Measurements from ENCODE around the gene KHK.
A peak's percentile ranks its signal among the peaks of the same experiment; 100 is the strongest.

The KHK gene

DNA sequence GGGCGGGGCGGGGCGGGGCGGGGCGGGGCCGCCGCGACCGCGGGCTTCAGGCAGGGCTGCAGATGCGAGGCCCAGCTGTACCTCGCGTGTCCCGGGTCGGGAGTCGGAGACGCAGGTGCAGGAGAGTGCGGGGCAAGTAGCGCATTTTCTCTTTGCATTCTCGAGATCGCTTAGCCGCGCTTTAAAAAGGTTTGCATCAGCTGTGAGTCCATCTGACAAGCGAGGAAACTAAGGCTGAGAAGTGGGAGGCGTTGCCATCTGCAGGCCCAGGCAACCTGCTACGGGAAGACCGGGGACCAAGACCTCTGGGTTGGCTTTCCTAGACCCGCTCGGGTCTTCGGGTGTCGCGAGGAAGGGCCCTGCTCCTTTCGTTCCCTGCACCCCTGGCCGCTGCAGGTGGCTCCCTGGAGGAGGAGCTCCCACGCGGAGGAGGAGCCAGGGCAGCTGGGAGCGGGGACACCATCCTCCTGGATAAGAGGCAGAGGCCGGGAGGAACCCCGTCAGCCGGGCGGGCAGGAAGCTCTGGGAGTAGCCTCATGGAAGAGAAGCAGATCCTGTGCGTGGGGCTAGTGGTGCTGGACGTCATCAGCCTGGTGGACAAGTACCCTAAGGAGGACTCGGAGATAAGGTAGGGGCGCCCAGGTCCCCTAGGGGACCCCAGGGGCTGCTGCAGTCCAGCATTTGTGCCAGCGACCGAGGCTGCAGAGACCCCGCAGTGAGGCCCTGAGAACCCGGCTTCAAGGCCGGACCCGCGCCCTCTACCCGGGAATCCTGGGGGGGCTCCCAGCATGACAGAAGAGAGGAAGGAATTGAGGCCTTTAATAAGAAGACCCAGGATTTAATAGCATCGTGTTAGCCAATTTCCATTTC is at the start of gene KHK:
Gene KHK, plus strand, starts transcription at position 49 of the 870 bp plus-strand sequence. Its CDS starts 488 bp downstream, at position 537.
- Mint-ChIP-seq H3K27ac (peak within 1 kb of the TSS; percentile 89), H3K9me3 (no peaks in the 10 kb centered on the region), H3K27me3 (peaks cover 2% of the 10 kb centered on the region), H3K4me1 (ENCODE audit: low read depth) (peaks cover 42% of the 10 kb centered on the region), H3K36me3 (ENCODE audit: low read depth) (no peaks in the 10 kb centered on the region), H3K4me3 (peak within 1 kb of the TSS; percentile 87)
- intact Hi-C loops (cut with micrococcal nuclease) = loop anchor here (5.0 kb wide), 1 partner anchor 125 kb away; the partner anchor contains the start of genes ATRAID and SLC5A6

DNA sequence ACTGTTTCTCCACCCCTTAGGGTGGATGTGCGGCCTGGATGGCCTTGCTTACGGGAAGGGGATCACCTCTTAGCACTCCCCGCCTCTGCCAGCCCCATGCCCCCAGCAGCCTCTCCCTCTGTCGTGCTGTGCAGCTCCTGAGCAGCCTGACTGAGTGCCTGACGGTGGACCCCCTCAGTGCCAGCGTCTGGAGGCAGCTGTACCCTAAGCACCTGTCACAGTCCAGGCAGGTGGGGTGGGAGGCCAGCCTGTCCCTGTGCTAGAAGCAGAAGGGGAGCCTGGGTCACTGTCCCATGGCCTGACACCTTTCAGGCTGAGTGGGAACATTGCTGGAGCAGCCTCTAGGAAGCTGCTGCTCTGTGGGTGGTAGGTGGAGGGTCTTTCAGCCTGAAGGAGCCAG is 48.6 kb upstream of the KHK start:
- H3K4me3 Mint-ChIP-seq = no peak overlapping the region
- H3K36me3 Mint-ChIP-seq (ENCODE audit: low read depth) = peaks cover 95% of the 10 kb centered on the region
- no peak overlapping the region for H3K27ac Mint-ChIP-seq
- peaks cover 36% of the 10 kb centered on the region for H3K4me1 Mint-ChIP-seq (ENCODE audit: low read depth)
- H3K9me3 Mint-ChIP-seq = no peaks in the 10 kb centered on the region
- no peaks in the 10 kb centered on the region for H3K27me3 Mint-ChIP-seq
- intact Hi-C loops (cut with micrococcal nuclease) = no loop called here

DNA sequence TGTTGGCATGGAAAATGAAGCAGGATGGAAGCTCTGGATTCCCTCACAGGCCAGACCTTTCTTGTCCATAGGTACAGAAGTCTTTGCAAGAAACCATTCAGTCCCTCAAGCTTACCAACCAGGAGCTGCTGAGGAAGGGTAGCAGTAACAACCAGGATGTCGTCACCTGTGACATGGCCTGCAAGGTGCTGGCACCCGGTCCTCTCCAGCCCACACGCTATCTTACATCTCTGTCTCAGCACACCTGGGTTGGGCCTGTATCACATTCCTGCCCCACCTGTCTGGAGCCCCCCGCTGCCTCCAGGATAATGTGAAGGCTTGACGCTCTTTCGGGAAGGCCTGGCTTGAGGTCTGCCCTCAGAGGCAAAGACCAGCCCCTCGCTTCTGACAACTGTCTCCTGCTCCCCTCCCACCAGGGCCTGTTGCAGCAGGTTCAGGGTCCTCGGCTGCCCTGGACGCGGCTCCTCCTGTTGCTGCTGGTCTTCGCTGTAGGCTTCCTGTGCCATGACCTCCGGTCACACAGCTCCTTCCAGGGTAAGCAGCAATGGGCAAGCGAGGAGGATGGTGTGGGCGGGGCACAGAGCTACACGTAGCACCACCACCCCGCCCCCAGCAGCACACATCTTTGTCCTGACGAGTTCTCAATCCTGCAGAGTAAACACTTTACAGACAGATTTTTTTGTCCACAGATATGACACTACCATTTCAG is 47.8 kb upstream of the KHK start:
- Mint-ChIP-seq H3K4me3 (no peak overlapping the region), H3K4me1 (ENCODE audit: low read depth) (peaks cover 32% of the 10 kb centered on the region), H3K27me3 (no peaks in the 10 kb centered on the region), H3K27ac (no peak overlapping the region), H3K9me3 (no peaks in the 10 kb centered on the region), H3K36me3 (ENCODE audit: low read depth) (peaks cover 90% of the 10 kb centered on the region)
- intact Hi-C loops (cut with micrococcal nuclease) = no loop called here

DNA sequence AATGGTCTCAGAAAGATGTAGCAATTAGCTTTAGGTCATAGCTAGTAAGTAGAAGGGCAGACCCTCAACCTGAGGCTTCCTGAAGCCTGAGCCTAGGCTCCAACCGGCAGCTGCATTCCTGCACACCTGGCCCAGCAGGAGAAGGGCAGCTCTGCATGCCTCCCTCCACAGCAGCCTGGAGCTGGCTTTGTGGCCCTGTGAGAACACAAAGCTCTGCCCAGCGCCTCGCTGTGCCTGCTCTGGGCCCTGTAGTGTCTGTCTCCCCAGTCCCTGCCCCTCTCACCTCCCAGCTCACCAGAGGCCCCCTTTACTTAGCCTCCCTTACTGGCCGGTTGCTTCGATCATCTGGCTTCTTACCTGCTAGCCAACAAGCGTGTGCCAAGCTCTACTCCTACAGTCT is 47.1 kb upstream of the KHK start:
- H3K36me3 Mint-ChIP-seq (ENCODE audit: low read depth) = peaks cover 84% of the 10 kb centered on the region

DNA sequence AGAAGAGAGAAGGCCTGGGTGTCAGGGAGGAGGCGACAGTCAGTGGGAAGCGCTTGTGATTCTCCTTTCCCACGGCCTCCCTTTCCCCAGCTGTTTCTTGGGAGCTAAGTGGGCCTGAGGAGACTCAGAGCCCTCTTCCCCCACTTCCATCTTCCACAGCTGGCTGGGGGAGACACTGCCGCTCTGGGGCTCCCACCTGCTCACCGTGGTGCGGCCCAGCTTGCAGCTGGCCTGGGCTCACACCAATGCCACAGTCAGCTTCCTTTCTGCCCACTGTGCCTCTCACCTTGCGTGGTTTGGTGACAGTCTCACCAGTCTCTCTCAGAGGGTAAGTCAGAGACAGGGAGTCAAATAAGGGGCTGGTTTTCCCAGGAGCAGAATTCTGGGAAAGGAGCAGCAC is 46.7 kb upstream of the KHK start:
- peaks cover 81% of the 10 kb centered on the region for H3K36me3 Mint-ChIP-seq (ENCODE audit: low read depth)
- intact Hi-C loops (cut with micrococcal nuclease) = no loop called here
- H3K4me1 Mint-ChIP-seq (ENCODE audit: low read depth) = peaks cover 21% of the 10 kb centered on the region
- H3K9me3 Mint-ChIP-seq = no peaks in the 10 kb centered on the region
- H3K4me3 Mint-ChIP-seq = no peak overlapping the region
- no peaks in the 10 kb centered on the region for H3K27me3 Mint-ChIP-seq
- H3K27ac Mint-ChIP-seq = no peak overlapping the region

More for the DNA sequence above, 47.1 kb upstream of the KHK start:
- intact Hi-C loops (cut with micrococcal nuclease) = no loop called here
- Mint-ChIP-seq H3K4me3 (no peak overlapping the region), H3K27me3 (no peaks in the 10 kb centered on the region), H3K27ac (no peak overlapping the region), H3K9me3 (no peaks in the 10 kb centered on the region), H3K4me1 (ENCODE audit: low read depth) (peaks cover 25% of the 10 kb centered on the region)

DNA sequence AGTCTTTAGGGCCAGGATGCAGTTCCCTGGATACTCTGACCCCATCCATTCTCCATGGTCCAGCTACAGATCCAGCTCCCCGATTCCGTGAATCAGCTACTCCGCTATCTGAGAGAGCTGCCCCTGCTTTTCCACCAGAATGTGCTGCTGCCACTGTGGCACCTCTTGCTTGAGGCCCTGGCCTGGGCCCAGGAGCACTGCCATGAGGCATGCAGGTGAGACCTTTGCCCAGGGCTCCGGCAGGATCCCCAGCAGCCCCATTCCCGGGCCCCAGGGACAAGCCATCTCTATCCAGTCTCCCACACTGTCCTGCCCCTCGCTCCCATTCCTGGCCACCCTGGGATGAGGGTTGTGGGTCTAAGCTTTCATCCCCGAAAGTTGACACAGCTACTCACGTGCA is 46.3 kb upstream of the KHK start:
- H3K27ac Mint-ChIP-seq = no peak overlapping the region
- H3K27me3 Mint-ChIP-seq = no peaks in the 10 kb centered on the region
- no peak overlapping the region for H3K4me3 Mint-ChIP-seq
- H3K9me3 Mint-ChIP-seq = no peaks in the 10 kb centered on the region
- peaks cover 17% of the 10 kb centered on the region for H3K4me1 Mint-ChIP-seq (ENCODE audit: low read depth)
- H3K36me3 Mint-ChIP-seq (ENCODE audit: low read depth) = peaks cover 77% of the 10 kb centered on the region
- intact Hi-C loops (cut with micrococcal nuclease) = no loop called here

DNA sequence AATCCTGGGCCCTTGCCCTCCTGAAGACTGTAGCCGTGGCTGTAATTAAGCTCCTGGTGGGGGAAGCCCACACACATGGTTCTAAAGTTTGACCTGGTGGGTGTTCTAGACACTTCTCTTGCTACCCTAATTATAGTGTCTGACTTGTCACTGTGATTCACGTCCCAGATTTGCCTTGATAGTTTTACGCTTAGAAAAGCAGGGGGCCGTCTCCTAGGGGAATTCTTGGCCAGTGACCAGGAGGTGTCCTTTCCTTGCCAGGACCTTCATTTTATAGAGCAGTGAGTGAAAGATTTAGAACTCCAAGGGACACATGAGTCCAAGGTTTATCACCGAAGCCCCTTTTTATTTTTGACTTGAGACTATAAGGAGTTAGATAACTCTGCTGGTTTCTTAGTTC is 44.8 kb upstream of the KHK start:
- Mint-ChIP-seq H3K4me1 (ENCODE audit: low read depth) (peaks cover 17% of the 10 kb centered on the region), H3K27ac (no peak overlapping the region), H3K27me3 (no peaks in the 10 kb centered on the region), H3K4me3 (no peak overlapping the region), H3K36me3 (ENCODE audit: low read depth) (peaks cover 62% of the 10 kb centered on the region), H3K9me3 (no peaks in the 10 kb centered on the region)
- intact Hi-C loops (cut with micrococcal nuclease) = no loop called here

DNA sequence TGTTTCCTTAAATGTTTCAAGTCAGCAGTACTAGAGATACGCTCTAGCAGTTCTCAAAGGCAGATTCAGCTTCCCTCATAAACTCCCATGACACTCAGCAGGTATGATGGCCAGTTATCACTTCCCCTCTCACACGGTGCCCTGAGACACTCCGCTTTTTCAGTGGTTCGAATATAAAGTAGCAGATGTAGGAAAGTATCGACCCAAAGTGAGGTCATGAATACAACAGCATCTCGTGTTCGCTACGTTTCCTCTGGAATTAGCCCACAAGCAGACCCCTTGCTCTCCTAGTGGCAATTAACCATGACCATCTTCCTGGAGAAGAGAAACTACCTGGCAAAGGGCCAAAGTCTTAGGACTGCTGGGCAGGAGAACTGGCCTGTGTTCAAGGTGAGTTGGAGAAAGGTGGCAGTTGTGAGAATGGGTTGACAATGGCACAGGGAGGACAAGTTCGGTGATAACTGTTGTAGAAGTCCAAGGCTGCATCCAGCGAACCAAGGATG is 44.4 kb upstream of the KHK start:
- no peaks in the 10 kb centered on the region for H3K27me3 Mint-ChIP-seq
- no peak overlapping the region for H3K27ac Mint-ChIP-seq
- H3K9me3 Mint-ChIP-seq = no peaks in the 10 kb centered on the region
- peaks cover 17% of the 10 kb centered on the region for H3K4me1 Mint-ChIP-seq (ENCODE audit: low read depth)
- intact Hi-C loops (cut with micrococcal nuclease) = no loop called here
- peaks cover 57% of the 10 kb centered on the region for H3K36me3 Mint-ChIP-seq (ENCODE audit: low read depth)
- no peak overlapping the region for H3K4me3 Mint-ChIP-seq

DNA sequence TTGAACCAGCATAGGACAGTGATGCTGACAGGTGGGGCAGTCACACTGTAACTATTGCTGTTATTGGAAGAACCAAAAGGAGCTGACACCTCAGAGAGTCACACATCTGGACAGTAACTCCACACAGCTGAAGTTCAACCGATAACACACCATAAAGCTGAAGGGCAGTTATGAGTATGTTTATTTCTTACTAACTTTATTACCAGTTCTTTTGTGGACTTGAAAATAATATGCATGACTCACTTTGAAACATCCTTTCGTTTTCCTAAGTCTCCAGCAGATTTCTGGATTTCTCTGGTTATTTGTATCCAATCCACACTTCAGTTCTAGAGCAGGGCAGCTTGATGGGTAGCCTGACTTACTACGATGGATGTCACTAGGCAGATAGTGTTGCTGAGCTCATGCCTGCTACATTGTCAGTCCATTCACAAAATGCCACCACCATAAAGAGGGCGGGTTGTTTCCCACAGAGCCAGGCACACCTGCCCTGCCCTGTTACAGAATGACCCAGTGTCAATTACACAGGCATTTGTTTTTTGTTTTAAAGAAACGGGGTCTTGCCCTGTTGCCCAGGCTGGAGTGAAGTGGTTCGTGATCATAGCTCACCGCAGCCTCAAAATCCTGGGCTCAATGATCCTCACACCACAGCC is 43.5 kb upstream of the KHK start:
- Mint-ChIP-seq H3K36me3 (ENCODE audit: low read depth) (peaks cover 48% of the 10 kb centered on the region), H3K9me3 (no peaks in the 10 kb centered on the region), H3K4me1 (ENCODE audit: low read depth) (peaks cover 17% of the 10 kb centered on the region), H3K27ac (no peak overlapping the region), H3K27me3 (no peaks in the 10 kb centered on the region), H3K4me3 (no peak overlapping the region)
- intact Hi-C loops (cut with micrococcal nuclease) = no loop called here

DNA sequence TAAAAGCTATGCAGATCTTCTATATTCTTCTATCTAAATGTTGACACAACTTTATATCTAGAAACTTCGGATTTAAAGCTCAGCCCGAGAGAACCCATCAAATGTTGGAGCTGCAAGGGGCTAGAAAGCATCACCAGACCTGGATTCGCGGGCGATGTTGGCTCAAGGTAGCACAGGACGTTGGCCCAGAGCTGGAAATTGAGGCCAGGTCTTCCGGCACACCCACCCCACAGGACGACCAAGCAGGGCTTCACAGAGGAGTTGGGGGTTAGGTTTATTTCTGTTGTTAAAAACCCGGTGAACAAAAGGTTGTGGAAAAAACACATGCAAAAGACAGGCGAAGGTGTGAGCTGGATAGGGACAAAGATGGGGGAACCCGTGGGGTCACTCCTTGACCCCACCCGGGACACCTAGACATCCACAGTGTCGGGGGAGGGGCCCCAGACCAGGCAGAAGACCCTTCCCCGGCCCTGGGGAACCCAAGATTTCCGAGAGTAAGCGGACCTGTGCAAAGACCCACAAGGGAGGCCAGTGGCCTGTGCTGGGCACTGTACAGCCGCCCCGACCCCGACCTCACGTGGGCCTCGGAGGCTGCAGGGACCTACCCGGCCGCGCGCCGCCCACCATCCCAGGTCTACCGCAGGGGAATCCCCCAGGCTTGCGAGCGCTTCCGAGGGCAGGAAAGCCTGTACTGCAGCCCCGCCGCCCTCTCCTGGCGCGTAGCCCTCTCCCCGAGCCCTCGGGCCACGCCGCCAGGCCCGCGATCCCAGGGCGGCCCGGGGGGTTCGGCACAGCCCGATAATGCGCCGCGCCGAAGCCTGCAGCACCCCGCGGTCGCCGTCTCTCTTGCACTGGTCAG is 36.9 kb upstream of the KHK start:
- H3K27me3 Mint-ChIP-seq = peaks cover 6% of the 10 kb centered on the region
- H3K4me3 Mint-ChIP-seq = peak overlapping the region; percentile 91
- intact Hi-C loops (cut with micrococcal nuclease) = loop anchor here (2.0 kb wide), 1 partner anchor 31 kb away; no protein-coding TSS in a partner anchor

DNA sequence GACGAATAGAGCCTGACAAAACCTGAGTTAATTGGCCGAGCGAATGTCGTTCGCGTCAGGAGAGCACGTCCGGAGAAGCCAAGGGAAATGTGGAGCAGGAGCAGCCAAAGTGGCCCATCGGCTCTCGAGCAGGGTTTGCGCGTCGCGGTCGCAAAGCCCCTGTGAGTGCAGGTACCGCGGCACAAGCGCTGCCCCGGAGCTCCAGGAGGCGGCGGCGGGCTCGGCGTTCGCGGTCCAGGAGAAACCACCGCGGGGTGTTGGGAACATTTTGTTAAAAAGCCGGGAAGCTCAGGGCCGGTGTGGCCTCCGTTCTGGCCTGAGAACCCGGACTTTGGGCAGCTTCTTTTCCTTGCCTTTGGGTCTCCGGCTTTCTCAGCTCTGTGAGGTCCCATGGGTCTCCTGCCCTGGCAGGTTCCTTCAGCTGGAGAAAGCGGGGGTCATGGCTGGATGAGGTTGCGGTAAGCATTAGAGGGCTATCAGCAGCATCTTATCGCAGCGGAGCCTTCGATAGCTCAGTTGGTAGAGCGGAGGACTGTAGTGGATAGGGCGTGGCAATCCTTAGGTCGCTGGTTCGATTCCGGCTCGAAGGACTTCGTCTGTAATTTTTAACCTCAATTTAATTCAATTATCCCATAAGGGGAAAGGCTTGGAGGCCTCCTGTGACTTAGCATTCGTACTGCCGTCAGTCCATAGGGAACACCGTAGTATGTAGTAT is 36.1 kb upstream of the KHK start:
- H3K4me3 Mint-ChIP-seq = peak overlapping the region; percentile 91
- H3K27me3 Mint-ChIP-seq = peaks cover 6% of the 10 kb centered on the region
- peak overlapping the region; percentile 80 for H3K27ac Mint-ChIP-seq
- intact Hi-C loops (cut with micrococcal nuclease) = loop anchor here (2.0 kb wide), 1 partner anchor 30 kb away; no protein-coding TSS in a partner anchor
- peaks cover 38% of the 10 kb centered on the region for H3K36me3 Mint-ChIP-seq (ENCODE audit: low read depth)
- peaks cover 27% of the 10 kb centered on the region for H3K4me1 Mint-ChIP-seq (ENCODE audit: low read depth)
- H3K9me3 Mint-ChIP-seq = no peaks in the 10 kb centered on the region

More for the DNA sequence above, 36.9 kb upstream of the KHK start:
- peaks cover 30% of the 10 kb centered on the region for H3K36me3 Mint-ChIP-seq (ENCODE audit: low read depth)
- H3K9me3 Mint-ChIP-seq = no peaks in the 10 kb centered on the region
- peaks cover 27% of the 10 kb centered on the region for H3K4me1 Mint-ChIP-seq (ENCODE audit: low read depth)
- peak overlapping the region; percentile 80 for H3K27ac Mint-ChIP-seq

DNA sequence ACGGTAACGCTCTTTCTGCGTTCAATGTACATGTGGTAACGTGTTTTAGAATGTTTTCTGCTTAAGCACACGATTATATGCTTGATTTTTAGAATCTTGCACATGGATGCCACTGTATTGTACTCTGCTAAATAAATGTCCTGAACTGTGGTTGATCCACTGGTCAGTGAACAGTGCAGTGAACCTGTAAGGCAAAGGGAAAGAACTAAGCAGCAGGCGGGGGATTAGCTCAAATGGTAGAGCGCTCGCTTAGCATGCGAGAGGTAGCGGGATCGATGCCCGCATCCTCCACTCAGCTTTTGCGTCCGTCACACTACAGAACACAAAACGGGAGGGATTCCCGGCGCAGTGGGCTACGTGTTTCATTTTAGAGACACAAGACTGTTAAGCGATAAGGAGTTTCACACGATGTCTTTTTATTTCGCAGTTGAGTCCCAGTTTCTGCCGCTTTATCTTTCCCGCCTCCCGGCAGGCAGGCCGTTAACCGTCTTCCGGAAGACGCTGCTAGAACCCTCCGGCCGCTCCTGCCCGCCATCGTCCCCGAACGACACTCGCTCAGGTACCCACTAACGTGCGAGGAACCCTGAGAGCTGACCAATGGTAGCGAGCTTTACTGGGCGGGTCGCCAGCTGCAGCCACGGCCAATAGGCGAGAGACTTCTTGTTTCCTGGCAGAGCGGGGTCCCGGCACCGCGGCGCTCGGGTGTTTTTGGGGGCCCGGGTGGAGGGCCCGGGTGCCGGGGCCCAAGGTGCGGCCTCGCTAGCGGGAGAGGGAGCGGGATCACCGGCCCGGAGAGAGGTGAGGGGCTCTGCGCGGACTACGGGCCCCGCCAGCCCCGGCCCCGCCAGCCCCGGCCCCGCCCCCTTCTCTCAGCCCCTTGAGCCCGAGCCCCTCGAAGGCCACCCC is 35.3 kb upstream of the KHK start, which contains the start of gene AGBL5:
Gene AGBL5, plus strand, starts transcription at position 673 of the 906 bp plus-strand sequence. CDS start 1,291 bp downstream, outside the sequence.
- Mint-ChIP-seq H3K36me3 (ENCODE audit: low read depth) (peaks cover 46% of the 10 kb centered on the region), H3K9me3 (no peaks in the 10 kb centered on the region), H3K27ac (peak within 1 kb of the TSS; percentile 80), H3K4me3 (peak within 1 kb of the TSS; percentile 91), H3K4me1 (ENCODE audit: low read depth) (peaks cover 27% of the 10 kb centered on the region), H3K27me3 (peaks cover 6% of the 10 kb centered on the region)
- intact Hi-C loops (cut with micrococcal nuclease) = loop anchor here (1.0 to 2.0 kb wide), 2 partner anchors 19 to 30 kb away; partner anchors contain the start of gene TMEM214

All from dendritic cell treated with granulocyte-macrophage colony-stimulating factor and Interleukin-4, amounts not matched to agents 40 ng/mL and 50 ng/mL, for 4 days (primary cell).